ENCODE data around the gene CCDC171.
"Not testable (repeated sequence)": the region's sequence is repeated elsewhere in the genome, so short reads cannot be mapped to it uniquely, and the experiment has no call there.

The CCDC171 gene

GRCh38 chr9:15763371-15763770, 210.5 kb downstream of the CCDC171 start:
- DNase-seq (ENCODE audit: low spot score), result no peak

- DNase-seq (ENCODE audit: low spot score), result no peak
These were observed 211.3 kb downstream of the CCDC171 start for GRCh38 chr9:15764131-15764530.

GRCh38 chr9:15769547-15769946, 216.7 kb downstream of the CCDC171 start:
- no peak for DNase-seq (ENCODE audit: low spot score)

- no peak for DNase-seq (ENCODE audit: low spot score)
These were observed 226.0 kb downstream of the CCDC171 start for GRCh38 chr9:15778861-15779260.

- no peak for DNase-seq (ENCODE audit: low spot score)
These were observed 229.3 kb downstream of the CCDC171 start for GRCh38 chr9:15782106-15782505.

- no peak for DNase-seq (ENCODE audit: low spot score)
These were observed 232.7 kb downstream of the CCDC171 start for GRCh38 chr9:15785584-15785983.

GRCh38 chr9:15786616-15787015, 233.8 kb downstream of the CCDC171 start:
- no peak for DNase-seq (ENCODE audit: low spot score)

GRCh38 chr9:15810219-15810899, 257.5 kb downstream of the CCDC171 start:
- DNase-seq (ENCODE audit: low spot score), result not testable (repeated sequence)

GRCh38 chr9:15813076-15813475, 260.2 kb downstream of the CCDC171 start:
- no peak for DNase-seq (ENCODE audit: low spot score)

GRCh38 chr9:15824310-15824709, 271.5 kb downstream of the CCDC171 start:
- DNase-seq (ENCODE audit: low spot score), result no peak

- no peak for DNase-seq (ENCODE audit: low spot score)
These were observed 278.5 kb downstream of the CCDC171 start for GRCh38 chr9:15831384-15831783.

GRCh38 chr9:15834541-15834940, 281.7 kb downstream of the CCDC171 start:
- no peak for DNase-seq (ENCODE audit: low spot score)

- DNase-seq (ENCODE audit: low spot score), result peak; percentile 6
These were observed 284.3 kb downstream of the CCDC171 start for GRCh38 chr9:15837079-15837679.

- no peak for DNase-seq (ENCODE audit: low spot score)
These were observed 289.2 kb downstream of the CCDC171 start for GRCh38 chr9:15842051-15842450.

GRCh38 chr9:15843316-15843715, 290.5 kb downstream of the CCDC171 start:
- DNase-seq (ENCODE audit: low spot score), result no peak

- DNase-seq (ENCODE audit: low spot score), result no peak
These were observed 291.1 kb downstream of the CCDC171 start for GRCh38 chr9:15843931-15844330.

- no peak for DNase-seq (ENCODE audit: low spot score)
These were observed 293.8 kb downstream of the CCDC171 start for GRCh38 chr9:15846611-15847010.

- no peak for DNase-seq (ENCODE audit: low spot score)
These were observed 297.0 kb downstream of the CCDC171 start for GRCh38 chr9:15849871-15850270.

GRCh38 chr9:15851766-15852165, 298.9 kb downstream of the CCDC171 start:
- DNase-seq (ENCODE audit: low spot score), result no peak

- no peak for DNase-seq (ENCODE audit: low spot score)
These were observed 303.7 kb downstream of the CCDC171 start for GRCh38 chr9:15856591-15856990.

GRCh38 chr9:15867334-15867733, 314.5 kb downstream of the CCDC171 start:
- DNase-seq (ENCODE audit: low spot score), result no peak

- no peak for DNase-seq (ENCODE audit: low spot score)
These were observed 315.1 kb downstream of the CCDC171 start for GRCh38 chr9:15867988-15868387.

GRCh38 chr9:15873573-15874177, 320.8 kb downstream of the CCDC171 start:
- no peak for DNase-seq (ENCODE audit: low spot score)

GRCh38 chr9:15882328-15882727, 329.5 kb downstream of the CCDC171 start:
- no peak for DNase-seq (ENCODE audit: low spot score)
